OCI-M1 (cell line): ENCODE results near the gene SHPK.

ENCODE experiments used
- DNase-seq: peaks from one replicate; lab custom pipeline; 2025; lab: John Stamatoyannopoulos, UW

Gene SHPK

DNA sequence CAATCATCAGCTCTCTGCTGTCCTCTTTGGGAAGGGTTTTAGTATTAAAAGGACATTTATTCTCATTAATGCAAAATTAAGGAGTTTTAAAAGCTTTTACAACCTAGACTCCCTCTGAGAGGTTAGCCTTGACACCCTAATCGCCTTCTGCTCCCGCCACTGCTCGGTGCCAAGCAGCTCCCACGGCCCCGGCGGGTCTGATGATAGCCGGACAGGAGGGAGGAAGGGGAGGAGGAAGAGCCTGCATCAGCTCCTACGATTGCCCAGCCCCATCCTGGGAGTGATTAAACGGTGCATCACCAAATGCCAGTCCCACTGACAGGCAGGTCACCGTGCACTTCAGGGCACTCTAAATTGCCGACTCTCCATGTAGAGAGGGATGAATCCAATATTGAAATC is 8.3 kb downstream of the SHPK start:
- no peak for DNase-seq

GRCh38 chr17:3626831-3627768 is 8.9 kb downstream of the SHPK start:
- DNase-seq, result no peak

GRCh38 chr17:3622977-3623594 is 13.0 kb downstream of the SHPK start:
- DNase-seq, result no peak

DNA sequence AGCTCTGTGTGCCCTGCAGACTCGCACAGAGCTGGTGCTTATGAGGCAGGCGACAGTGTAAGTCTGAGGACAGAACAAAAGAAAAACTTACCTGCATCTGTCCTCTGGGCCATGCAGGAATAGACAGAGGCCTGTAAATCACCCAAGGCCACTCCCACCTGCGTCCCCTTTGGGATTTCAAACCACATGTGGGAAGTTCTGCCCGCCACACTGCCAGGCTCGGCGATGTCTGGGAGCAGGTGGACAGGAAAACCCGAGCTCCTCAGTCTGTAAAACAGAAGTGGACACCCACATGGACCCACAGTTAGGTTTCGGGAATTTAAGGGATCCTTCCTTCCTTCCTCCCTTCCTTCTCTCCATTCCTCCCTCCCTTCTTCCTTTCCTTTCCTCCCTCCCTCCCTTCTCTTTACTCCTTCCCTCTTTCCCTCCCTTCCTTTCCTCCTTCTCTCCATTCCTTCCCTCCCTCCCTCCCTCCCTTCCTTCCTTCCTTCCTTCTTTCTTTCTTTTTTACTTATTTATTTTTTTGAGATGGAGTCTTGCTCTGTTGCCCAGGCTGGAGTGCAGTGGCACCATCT is 14.8 kb downstream of the SHPK start:
- no peak for DNase-seq

DNA sequence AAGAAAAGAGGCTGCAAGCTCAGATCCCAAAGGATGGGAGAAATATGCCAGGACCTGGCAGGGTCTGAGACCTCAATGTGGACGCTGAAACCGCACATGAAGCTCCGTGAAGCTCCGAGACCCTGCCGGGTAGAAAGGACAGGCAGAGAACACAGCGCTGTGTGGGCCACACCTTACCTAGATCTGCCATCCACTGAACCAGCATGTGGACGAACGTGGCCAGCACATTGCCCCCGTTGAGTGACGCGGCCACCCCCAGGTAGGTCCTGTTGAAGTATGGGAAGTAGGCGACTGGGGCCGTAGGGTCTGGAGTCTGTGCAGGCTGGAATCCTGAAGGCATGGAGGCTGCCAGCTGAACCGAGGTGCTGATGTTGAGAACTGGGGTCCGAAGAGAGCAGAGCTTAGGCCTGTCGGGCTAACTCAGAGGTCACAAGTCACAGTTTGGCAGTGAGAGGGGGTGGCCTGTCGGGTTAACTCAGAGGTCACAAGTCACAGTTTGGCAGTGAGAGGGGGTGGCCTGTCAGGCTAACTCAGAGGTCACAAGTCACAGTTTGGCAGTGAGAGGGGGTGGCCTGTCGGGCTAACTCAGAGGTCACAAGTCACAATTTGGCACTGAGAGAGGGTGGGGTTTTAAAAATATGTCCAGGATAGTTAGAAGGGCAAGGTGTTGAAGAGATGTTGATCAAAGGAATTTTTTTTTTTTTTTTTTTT is 20.7 kb downstream of the SHPK start:
- no peak for DNase-seq

GRCh38 chr17:3613124-3613523 is 22.9 kb downstream of the SHPK start:
- no peak for DNase-seq

DNA sequence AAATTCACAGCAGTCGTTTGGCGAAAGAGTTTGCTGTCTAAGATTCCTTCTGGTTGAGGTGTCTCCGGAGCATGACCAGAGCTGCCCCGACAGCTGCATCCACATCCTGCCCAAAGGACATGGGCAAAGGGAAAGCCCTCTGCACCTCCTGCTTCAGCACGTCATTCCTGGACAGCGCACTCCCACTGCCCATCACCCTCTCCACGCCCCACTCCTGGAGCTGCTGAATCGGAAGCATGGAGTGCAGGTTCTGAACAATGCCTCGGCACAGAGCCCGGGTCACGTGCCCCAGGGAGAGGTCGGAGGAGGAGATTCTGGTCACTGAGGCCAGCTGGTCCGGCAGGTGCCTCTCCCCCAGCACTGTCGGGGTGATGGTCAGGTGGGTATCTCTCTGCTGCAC is 25.5 kb downstream of the SHPK start:
- no peak for DNase-seq

DNA sequence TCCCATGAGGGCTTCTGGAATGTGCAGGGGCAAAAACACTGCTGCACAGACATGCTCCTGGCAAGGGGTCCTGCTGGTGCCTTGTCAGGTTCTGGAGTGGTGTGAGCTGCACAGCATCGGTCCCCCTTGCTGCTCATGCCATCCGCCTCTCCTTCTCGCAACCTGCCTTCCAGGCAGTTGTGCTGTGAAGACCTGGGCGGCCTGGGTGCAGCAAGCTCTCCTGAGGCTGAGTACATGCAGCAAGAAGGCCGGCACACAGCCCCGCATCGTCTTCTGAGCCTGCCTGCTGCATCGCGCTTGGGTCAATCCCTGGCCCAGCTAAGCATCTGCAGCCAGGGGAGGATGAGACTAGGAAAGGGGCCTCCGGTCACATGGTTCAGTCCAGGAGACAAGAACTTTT is 26.4 kb downstream of the SHPK start:
- no peak for DNase-seq

DNA sequence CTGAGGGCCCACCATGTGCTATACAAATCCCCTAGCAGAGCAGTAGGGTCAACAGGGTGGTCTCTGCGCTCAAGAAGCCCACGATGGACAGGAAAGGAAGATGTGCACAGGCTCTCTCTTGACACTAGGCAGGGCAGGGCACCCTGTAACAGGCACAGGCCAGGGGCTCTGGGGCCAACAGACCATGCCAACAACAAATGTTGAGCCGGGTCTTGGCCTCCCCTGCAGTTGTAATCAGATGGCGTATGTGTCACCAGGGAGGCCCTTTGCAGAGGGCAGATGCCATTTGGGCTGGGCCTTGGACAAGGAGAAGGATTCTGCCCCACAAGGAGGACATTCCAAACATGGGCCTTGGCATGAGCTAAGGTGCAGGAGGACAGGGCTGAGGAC is 32.2 kb downstream of the SHPK start:
- DNase-seq, result no peak

DNA sequence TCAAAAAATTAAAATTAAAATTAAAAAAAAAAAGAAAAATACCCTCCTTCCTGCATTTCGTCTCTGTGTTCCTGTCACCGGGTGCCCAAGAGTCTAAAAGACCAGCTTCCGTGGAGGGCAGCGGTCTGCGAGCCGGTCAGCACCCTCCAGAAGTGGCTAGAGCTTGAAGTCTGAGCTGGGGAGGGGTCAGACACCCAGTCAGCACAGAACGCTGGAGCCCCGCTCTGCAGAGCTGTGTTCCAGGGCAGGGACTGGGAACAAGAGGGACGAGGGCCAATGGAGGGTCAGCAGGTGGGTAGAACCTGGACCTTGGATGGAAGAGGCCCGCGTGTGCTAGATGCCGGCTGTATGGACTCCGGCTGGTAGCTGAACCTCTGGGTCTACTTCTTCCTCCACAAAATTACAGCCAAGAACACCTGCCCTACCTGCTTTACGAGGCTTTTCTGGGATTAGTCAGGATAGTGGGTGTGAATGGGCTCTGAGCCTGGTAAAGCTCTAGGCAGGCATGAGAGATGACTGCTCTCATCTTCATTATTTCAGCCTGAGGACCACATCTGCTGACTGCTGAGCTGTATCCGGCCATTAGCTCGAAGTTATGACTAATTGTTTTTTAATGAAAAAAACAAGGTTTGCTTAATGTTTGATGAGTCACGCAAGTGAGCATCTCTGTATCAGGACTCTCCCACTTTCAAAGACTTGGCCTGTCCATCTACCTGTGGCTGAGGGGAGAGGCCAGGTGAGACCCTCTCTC is 32.8 kb downstream of the SHPK start:
- no peak for DNase-seq

DNA sequence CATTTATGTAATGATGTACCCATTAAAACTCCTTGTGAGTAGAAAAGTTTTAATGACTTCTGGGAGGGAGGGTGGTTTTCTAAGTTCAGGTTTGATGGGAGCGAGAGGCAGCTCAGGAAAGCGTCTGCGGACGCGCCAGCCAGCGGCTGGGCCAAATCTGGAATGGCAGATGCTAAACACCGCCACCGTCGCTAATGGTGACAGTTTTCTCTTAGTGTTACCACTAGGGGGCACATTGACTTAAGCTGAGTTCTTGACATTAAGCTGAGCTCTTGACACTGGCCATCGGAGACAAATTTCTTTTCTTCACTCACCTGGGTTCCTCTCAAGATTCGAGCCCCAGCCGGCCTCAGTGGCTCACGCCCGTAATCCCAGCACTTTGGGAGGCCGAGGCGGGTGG is 33.6 kb downstream of the SHPK start:
- DNase-seq, result peak; percentile 74

GRCh38 chr17:3600529-3601205 is 35.4 kb downstream of the SHPK start:
- no peak for DNase-seq

- DNase-seq, result no peak
Observed at GRCh38 chr17:3598078-3598477, 38.0 kb downstream of the SHPK start.

- DNase-seq, result no peak
Observed at GRCh38 chr17:3596804-3597464, 39.1 kb downstream of the SHPK start.

DNA sequence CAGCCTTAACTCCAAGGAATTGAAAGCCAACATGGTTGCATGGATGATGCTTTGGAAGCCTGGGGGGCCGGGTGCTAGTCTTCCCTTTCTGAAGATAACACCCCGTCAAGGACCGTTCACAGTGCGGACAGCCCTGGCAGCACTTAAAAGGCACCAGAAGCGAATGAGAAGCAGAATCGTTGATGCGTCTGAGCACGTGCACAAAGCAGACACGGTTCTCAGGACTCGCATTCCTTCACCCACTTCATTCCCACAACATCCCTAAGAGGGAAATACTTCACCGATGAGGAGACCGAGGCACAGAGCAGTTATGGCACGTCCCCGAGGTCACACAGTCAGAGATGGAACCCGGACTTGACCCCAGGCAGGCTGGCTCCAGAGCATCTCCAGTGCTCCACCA is 41.1 kb downstream of the SHPK start:
- DNase-seq, result no peak

- no peak for DNase-seq
Observed at GRCh38 chr17:3594051-3594800, 41.8 kb downstream of the SHPK start.

DNA sequence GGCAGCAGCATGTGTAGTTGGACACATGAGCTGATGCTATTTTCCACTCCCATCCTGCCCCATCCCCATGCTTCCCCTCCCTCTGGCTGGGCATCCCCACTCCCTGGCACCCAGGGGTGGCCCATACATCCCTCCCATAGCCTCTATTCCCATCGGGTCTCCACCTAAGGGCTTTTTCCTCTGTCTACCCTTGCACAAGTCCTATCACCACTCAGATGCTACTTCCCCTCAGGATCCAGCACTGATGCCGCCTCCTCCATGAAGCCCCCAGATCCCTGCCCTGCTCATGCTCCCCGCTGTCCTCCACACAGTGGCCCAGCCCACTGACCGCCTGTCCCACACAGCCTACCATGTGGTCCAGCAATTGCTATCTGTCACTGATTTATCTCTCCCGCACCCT is 42.7 kb downstream of the SHPK start:
- no peak for DNase-seq

- DNase-seq, result no peak
Observed at GRCh38 chr17:3592216-3592860, 43.7 kb downstream of the SHPK start.

- no peak for DNase-seq
Observed at GRCh38 chr17:3590768-3591167, 45.3 kb downstream of the SHPK start.
